HG03095 (cell line): ENCODE results near the gene B4GALNT4.
"Not testable (repeated sequence)": the region's sequence is repeated elsewhere in the genome, so short reads cannot be mapped to it uniquely, and the experiment has no call there.

Experiments used
- ATAC-seq: cut with Tn5 transposase; IDR thresholded peaks from one replicate; pipeline ENCODE4 v1.9.1; 2021; ENCODE audit warnings: moderate library complexity; ENCODE audit not compliant: unreplicated experiment

The B4GALNT4 gene

GRCh38 chr11:373716-374551 is 4.6 kb downstream of the B4GALNT4 start:
- no peak for ATAC-seq

- ATAC-seq, result no peak
These were observed 6.0 kb downstream of the B4GALNT4 start for GRCh38 chr11:375065-376025.

DNA sequence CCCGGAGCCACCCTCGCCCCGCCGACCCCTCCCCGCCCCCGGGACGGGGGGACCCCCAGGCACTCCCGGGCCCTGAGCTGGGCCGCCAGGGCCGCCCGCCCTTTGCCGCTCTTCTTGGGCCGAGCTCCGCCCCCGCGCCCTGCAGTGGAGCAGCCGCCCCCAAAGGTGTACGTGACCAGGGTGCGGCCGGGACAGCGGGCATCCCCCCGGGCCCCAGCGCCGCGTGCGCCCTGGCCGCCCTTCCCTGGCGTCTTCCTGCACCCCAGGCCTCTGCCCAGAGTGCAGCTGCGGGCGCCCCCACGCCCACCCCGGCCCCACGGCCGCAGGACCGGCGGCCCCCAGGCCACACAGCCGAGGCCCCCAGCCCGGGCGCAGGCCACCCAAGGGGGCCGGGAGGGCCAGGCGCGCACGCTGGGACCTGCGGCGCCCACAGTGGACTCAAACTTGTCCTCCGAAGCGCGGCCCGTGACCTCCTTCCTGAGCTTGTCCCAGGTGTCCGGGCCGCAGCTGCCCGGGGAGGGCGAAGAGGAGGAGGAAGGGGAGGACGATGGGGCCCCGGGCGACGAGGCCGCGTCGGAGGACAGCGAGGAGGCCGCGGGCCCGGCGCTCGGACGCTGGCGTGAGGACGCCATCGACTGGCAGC is 7.4 kb downstream of the B4GALNT4 start:
- ATAC-seq, result no peak

- ATAC-seq, result no peak
These were observed 8.0 kb downstream of the B4GALNT4 start for GRCh38 chr11:377174-377865.

GRCh38 chr11:377883-378500 is 8.7 kb downstream of the B4GALNT4 start:
- no peak for ATAC-seq

DNA sequence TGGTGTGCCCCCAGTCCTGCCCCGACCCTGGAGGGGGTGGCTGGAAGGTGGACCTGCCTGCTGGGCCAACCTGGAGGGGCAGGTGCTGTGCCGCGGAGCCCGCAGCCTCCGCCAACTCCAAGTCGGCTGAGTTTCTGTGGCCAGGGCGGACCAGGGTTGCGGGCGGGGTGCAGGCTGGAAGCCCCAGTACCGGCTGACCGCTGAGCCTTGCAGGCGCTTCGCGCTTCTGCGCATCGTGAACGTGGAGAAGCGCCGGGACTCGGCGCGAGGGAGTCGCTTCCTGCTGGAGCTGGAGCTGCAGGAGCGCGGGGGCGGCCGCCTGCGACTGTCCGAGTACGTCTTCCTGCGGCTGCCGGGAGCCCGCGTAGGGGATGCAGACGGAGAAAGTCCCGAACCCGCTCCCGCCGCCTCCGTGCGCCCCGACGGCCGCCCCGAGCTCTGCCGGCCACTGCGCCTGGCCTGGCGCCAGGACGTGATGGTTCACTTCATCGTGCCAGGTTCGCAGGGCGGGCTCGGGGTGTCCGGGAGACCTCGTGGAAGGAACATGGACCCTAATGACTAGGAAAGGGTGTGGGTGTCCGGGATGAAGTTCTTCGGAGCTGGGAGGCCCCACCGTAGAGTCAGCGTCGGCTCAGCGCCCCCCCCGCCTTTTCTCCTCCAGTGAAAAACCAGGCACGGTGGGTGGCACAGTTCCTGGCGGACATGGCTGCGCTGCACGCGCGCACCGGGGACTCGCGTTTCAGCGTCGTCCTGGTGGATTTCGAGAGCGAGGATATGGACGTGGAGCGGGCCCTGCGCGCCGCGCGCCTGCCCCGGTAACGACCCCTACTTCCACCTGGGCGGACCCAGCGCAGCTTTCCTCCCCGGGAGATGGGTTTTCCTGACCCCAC is 10.2 kb downstream of the B4GALNT4 start:
- ATAC-seq, result no peak

DNA sequence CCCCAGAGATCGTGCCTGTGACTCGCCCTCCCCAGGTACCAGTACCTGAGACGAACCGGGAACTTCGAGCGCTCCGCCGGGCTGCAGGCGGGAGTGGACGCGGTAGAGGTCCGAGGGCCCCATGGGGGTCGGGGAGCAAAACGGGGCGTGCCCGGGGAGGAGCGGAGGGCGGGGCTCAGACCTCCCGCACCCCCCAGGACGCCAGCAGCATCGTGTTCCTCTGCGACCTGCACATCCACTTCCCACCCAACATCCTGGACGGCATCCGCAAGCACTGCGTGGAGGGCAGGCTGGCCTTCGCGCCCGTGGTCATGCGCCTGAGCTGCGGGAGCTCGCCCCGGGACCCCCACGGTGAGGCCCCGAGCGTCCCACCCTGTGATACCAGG is 10.8 kb downstream of the B4GALNT4 start:
- ATAC-seq, result no peak

DNA sequence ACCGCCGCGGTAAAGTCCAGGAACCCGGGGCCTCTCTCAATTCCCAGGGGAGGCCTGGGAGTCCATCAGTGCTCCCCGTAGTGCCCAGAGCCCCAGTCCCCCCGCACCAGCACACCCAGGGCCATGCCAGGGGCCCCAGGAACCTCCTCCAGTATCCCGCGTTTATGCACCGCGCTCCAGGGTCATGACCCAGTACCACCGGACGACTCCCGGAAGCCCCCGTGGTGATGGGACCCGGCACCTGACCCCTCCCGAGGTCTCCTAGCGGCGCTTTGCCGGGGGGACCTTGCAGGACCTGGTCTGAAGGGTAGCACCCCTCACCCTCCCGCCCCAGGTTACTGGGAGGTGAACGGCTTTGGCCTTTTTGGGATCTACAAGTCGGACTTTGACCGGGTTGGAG is 11.2 kb downstream of the B4GALNT4 start:
- no peak for ATAC-seq

GRCh38 chr11:380996-381395 is 11.7 kb downstream of the B4GALNT4 start:
- no peak for ATAC-seq

- ATAC-seq, result no peak
These were observed 12.3 kb downstream of the B4GALNT4 start for GRCh38 chr11:381501-382072.

GRCh38 chr11:382081-382629 is 12.9 kb downstream of the B4GALNT4 start:
- ATAC-seq, result no peak

DNA sequence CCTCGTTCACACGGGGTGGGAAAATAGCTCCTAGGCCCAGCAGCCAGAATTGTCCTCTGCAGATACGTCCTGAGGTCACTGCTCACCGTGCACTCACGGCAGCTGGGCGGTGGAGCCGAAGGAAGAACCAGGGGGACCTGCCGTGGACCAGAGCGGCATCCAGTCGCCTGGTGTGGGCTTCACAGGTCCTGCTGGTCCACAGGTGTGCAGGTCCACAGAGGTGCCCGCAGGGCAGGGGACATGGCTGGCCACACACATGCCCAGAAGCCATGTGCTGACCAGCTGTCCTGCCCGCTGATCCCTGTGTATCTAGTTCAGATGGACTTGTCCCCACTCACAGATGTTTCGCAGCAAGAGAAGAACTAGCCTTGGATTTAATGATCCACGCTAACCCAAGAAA is 14.1 kb downstream of the B4GALNT4 start:
- ATAC-seq, result no peak

DNA sequence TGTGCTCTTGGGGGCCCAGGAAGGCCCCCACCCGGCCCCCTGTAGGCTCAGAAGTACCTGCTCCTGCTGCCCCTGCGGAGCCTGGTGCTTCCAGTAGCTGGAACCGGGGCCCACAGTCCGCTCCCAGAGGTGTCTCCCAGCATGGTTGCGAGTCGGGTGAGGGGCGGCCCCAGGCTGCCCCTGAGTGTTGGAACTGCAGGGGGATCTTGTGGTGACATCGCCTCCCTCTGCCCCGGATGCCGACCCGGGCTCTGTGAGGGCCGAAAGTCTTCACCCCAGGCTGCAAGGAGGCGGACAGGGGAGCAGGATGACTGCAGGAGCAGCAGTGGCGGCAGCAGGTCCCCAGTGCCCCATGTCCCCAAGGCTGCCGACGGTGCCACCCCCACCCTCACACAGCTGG is 15.2 kb downstream of the B4GALNT4 start:
- no peak for ATAC-seq

DNA sequence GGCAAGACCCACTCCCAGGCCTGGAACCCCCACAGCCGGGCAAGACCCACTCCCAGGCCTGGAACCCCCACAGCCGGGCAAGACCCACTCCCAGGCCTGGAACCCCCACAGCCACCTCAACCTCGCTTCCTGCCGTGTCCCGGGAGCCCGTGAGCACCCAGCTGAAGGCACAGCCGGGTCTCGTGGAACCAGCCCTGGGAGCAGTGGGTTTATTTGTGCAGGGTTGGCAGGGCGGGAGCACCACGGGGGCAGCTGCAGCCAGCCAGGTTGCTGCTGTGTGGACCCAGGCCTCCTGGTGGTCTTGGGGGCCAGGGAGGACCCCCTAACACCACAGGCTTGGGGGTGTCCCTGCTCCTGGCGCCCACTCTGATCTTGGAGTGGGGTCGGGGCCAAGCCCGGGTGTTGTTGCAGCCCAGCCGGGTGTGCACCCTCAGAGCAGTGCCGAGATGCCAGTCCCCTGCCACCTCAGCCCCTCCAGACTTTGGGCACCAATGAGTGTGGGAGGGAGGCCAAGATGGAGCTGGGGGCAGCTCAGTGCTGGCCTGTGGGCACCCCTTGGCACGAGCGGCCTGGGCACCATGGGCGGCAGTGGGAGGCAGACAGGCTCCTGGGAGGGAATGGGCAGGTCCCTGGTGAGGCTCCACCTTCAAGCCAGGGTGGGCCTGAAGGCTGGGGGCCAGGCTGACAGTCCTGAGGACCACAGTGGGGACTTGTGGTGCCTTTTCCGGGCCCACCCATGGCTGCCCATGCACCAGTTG is 16.5 kb downstream of the B4GALNT4 start:
- ATAC-seq, result no peak

- no peak for ATAC-seq
These were observed 17.2 kb downstream of the B4GALNT4 start for GRCh38 chr11:386483-386882.

- no peak for ATAC-seq
These were observed 18.0 kb downstream of the B4GALNT4 start for GRCh38 chr11:387193-387793.

GRCh38 chr11:389369-389768 is 20.1 kb downstream of the B4GALNT4 start:
- not testable (repeated sequence) for ATAC-seq

- ATAC-seq, result no peak
These were observed 20.9 kb downstream of the B4GALNT4 start for GRCh38 chr11:390175-390574.
